Gastrocnemius medialis (tissue), 4 donors: ENCODE measurements around the gene CLDN16.

Experiments
- POLR2A ChIP-seq, 2 donors: fragments of 450-650 bp; IDR thresholded peaks; one replicate each; pipeline ENCODE4 v1.6.1; 2017; ENCODE audit warnings: antibody characterized with exemption in 2 of 2, mild to moderate bottlenecking in 2 of 2, moderate library complexity in 2 of 2
- TF ChIP-seq, protein P1 (sequence below), 5 experiments: fragments of 450-650 bp in 3 of 5; fragments of 200-600 bp in 2 of 5; sonication (generic) in 2 of 5; IDR thresholded peaks in 4 of 5; conservative IDR thresholded peaks in 1 of 5; 1 replicate in 4 of 5; 2 replicates in 1 of 5; pipeline ENCODE4 v1.5.1; 2016 to 2019; ENCODE audit warnings: antibody characterized with exemption in 5 of 5, mild to moderate bottlenecking in 3 of 5, moderate library complexity in 3 of 5

DNA sequence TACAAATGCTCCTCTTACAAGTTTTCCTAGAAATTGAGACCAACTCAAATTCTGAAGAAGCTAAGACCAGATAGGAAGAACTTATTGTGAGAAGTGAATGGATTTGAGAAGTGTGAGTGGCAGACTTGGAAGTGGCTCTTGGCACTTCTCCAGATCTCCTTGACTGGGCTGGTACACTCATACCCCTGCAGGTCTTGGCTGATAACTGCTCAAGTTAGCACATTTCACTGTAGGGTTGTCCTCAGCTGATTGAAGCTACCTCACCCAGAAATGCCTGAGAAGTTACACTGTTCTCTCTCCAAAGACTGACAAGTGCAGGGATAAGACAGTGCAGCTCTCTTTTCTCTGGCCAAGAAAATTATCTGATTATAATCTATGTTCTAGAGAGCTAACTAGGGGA, 49.2 kb upstream of the CLDN16 start:
- TF ChIP-seq, protein P1, sequence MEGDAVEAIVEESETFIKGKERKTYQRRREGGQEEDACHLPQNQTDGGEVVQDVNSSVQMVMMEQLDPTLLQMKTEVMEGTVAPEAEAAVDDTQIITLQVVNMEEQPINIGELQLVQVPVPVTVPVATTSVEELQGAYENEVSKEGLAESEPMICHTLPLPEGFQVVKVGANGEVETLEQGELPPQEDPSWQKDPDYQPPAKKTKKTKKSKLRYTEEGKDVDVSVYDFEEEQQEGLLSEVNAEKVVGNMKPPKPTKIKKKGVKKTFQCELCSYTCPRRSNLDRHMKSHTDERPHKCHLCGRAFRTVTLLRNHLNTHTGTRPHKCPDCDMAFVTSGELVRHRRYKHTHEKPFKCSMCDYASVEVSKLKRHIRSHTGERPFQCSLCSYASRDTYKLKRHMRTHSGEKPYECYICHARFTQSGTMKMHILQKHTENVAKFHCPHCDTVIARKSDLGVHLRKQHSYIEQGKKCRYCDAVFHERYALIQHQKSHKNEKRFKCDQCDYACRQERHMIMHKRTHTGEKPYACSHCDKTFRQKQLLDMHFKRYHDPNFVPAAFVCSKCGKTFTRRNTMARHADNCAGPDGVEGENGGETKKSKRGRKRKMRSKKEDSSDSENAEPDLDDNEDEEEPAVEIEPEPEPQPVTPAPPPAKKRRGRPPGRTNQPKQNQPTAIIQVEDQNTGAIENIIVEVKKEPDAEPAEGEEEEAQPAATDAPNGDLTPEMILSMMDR (IDR thresholded peaks at IDR 0.05 in 4 of 5, conservative IDR thresholded peaks at IDR 0.05 in 1 of 5) = no peak
- no peak for TF ChIP-seq POLR2A (IDR thresholded peaks at IDR 0.05)
